NCI-H146 (cell line): ENCODE measurements around the gene RAC2.

Source experiments
- DNase-seq: peaks from one replicate; lab custom pipeline; 2025; lab: John Stamatoyannopoulos, UW

The RAC2 gene

GRCh38 chr22:37187891-37188761 lies 55.9 kb downstream of the RAC2 start, which contains the start of gene C1QTNF6:
C1QTNF6 (minus strand) TSS chr22:37188247; CDS start chr22:37188213, 34 bp downstream.
- DNase-seq, result no peak

DNA sequence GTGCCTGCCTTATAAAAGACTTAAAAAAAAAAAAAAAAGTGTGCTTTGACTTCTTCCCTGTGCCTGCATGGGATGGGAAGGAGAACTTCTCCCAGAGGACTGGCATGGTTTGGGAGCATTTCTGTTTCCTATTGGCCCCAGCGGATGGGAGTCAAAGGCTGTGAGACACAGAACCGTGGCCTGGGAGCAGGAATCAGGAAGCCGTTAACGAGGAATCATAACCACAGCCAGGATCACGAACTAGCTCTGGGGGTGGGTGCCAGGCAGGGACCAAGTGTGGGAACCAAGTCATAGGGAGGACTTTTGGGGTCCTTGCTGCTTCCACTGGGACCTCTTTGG lies 56.5 kb downstream of the RAC2 start:
- DNase-seq, result no peak

DNA sequence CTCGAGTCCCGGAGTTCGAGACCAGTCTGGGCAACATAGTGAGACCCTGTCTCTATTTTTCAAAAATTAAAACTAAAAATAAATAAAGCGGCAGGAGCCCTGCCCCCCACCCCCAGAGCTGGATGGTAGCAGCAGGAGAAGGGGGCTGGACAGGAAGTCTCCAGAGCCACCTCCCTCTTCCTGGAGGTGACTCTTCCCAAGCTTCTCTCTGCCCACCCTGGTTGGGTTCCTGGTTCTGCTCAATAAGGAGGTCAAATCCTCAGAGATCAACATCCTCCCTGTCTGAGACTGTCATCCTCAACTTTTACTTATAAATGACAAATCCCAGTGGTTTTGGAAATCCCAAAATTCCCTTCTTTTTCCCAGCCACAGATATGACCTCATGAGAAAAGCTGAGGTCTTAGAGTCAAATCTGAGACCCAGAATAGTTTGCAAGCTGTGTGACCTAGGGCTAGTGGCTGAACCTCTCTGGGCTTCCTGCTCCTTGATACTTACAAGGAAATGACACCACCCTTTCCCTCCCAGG lies 57.0 kb downstream of the RAC2 start:
- no peak for DNase-seq

DNA sequence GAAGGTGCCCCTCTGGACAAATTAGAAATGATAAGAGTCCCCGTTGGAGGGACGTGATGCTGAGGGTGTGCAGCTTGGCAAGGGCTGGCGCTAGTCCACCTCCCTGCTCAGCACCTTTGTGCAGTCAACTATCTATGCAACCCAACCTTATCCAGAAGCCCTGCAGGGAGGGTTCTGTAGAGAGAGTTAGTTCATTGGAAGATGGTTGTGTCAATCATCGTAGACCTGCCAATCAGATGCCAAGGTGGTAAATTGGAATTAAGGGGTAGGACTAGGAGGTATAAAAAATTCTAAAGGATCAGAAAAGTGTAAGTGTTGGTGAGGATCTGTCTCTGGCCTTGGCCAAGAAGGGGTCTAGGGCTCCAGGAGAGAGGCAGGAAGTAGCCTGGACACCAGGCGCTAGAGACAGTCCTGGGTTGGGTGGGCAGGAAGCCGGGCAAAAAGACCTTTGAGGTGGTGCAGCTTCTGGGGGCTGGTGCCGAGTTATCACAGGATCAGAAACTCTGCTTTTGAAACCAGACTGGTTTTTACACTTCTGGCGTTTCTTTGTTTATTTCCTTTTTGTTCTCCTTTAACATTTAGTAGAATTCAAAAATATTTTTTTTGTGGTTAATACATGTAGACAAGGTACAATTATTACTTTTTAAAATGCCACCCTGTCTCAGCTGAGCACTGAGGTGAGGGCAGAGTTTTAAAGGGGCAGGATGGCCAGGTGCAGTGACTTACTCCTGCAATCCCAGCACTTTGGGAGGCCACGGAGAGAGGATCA lies 57.7 kb downstream of the RAC2 start:
- no peak for DNase-seq

DNA sequence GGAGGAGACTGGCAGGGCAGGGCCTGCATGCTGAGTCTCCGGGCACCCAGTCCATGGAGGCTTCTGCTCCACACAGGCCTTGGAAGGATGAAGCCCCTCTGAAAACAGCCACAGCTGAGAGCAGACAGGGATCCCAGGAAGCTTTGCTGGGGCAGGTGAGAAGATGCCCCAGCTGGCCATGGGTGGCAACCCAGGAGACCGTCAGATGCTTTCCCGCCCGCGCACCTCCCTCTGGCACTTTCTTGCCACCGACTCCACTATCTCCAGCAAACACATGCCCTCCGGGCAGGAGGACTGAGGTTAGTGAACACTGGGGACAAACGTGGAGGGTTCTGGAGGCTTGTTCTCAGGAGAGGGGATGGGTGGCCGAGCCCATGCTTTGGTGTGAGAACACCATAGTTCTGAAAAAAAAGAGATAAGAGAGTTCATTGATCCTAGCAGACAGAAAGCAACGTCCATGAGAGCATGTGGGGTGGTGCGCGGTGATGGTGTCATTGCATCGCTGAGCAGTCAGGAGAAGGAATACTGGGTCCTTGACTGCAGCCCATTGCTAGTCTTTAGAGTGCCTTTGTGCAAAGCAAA lies 58.3 kb downstream of the RAC2 start:
- no peak for DNase-seq

DNA sequence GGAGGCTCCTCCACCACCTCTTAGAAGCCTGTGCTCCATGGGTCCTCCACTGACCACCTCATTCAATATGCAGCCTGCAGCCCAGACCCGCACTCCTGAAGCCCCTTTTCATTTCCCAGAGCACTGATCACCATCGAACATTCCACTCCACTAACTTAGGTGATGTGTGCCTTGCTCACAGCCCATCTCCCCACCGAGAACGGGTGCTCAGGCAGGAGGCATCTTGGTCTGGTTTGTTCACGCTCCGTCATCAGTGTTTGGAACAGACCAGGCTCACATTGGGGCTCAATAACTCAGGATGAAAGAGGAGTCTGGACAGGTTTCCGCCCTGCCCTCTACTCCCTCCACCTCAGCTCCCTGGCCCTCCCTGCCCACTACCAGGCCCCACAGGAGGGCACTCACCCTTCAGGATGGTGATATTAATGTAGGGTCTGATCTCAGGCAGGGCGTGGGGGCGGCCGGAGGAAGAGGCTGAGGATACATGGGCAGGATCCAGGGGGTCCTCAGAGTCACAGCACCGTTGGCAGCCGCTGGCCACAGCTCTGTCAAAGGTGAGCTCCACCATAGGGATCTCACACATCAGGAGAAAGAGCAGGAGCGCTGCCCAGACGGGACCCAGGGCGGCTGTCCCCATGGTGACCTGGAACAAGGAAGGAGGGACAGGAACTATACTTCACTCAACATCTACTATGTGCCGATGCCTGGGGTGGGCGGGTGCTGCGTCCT lies 59.1 kb downstream of the RAC2 start:
- no peak for DNase-seq

DNA sequence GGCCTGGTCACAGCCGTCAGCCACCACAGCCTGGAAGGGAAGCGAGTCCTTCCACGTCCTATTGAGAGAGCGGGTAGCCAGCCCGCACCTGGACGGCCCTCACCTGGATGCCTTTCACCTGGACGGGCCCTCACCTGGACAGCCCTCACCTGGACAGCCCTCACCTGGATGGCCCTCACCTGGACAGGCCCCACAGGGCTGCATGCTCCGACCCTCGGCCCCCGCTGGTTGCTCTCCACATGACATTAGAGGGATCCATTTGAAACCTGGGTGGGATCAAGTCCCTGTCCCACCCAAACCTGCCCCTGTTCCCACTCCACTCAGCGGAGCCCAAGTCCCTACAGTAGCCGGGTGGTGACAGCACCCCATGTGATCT lies 59.7 kb downstream of the RAC2 start:
- no peak for DNase-seq

GRCh38 chr22:37183432-37184379 lies 60.4 kb downstream of the RAC2 start:
- DNase-seq, result no peak

- DNase-seq, result no peak
Observed at GRCh38 chr22:37182949-37183245, 61.2 kb downstream of the RAC2 start.

DNA sequence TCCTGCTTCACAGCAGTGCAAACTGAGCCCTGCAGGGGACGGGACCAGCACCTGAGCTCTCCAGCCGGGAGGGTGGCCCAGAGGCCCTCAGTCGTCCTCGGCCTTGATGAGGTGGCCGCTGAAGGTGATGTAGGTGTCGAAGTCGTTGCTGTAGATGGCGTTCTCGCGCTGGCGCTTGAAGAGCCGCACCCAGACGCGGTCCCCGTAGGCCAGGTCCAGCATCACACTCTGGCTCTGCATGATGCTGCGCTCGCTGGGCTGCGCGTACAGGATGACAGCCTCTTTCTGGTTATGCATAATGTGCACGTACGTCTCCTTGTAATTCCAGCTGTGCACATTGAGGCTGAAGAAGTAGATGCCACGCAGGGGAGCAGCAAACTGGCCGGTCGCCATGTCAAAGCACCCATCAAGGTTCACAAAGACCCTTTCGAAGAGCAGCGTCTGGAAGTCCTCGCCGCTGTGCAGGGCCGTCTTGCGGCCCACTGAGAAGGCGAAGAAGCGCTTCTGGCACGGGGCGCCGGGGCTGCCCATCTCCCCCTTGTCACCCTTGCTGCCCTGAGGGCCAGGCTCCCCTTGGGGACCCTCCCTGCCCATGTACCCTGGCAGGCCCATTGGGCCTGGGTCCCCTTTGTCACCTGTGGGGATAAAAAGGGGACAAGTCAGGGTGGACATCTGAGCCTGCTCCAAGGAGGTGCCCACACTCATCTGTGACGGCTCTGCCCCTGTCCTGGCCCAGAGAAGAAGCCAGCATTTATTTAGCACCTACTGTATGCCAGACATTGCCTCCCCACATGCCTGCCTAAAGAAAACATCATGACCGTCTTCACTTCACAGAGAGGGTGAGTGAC lies 61.7 kb downstream of the RAC2 start:
- no peak for DNase-seq

GRCh38 chr22:37181681-37182080 lies 62.4 kb downstream of the RAC2 start:
- no peak for DNase-seq

DNA sequence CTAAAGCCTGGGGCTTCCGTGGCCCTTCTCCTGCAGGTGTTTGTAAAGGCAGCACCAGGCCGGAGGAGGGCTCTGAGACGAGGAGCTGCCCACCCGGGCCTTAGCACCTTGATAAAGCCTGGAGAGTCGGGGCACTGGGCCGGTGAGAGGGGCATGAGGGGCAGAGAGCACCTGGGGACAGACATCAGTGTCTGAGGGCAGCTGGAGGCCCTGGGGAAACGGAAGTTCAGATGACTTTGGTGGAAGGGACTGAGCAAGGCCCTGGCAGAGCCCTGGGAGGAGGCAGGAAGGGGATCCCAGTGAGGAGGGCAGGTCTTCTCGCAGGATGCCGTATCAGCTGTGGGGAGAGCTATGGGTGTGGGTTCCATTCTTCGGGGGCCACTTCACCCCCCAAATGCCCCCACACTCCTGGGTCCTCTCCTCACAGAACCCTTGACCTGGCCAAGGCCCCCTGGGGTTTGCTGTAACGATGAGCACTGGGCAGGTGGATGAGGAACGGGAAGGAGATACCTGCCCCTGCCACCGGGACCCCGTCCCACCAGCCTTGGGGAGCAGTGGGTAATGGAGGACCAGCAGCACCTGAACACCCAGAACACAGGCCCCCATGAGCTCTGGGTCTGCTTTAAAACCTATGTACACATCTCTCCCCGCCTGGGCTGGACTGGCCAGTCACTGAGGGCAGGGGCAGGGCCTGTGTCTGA lies 63.4 kb downstream of the RAC2 start:
- DNase-seq, result no peak

DNA sequence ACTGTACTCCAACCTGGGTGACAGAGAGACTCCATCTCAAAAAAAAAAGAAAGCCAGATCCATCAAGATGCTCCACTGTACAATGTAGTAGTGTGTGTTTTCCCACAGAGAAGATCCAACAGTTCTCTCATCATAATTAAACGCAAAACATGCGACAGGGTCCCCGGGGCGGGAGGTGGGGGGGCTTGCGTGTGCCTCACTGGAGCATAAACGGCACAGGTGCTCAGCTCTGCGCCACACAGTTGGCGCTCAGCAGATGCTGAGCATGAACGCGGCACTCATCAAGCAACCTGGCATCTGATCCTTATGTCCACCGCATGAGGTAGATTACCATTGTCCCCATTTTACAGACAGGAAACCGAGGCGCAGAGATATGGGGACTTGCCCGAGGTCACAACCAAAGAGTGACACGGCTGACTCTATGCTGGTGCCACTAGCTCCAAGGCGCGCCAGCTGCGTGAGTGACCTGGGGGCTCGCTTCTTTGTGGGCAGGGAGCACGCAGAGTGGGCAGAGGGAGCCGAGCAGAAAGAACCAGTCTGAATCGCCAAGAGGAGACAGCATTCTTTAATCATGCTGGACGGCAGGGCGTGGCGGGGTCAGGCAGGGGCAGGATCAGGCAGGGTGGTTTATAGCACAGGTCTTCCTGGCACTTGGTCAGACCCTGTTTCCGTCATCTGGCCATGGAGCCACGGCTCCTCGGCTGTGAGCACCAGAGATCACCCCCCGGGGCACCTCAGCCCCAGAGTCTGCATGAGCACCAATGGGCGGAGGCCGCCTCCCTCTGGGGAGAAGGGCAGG lies 64.2 kb downstream of the RAC2 start:
- DNase-seq, result no peak

DNA sequence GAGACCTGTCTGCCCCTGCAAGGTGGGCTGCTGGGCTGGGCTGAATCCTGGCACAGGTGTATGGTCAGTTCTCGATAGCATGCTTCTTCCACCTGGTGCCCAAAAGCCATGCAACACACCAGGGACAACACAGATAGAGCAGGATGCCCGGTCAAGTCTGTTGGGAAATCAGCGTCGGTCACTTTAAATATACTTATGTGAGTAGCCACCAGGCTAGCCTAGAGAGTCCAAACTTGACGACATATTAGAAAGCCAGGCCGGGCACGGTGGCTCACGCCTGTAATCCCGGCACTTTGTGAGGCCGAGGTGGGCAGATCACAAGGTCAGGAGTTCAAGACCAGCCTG lies 65.0 kb downstream of the RAC2 start:
- no peak for DNase-seq

DNA sequence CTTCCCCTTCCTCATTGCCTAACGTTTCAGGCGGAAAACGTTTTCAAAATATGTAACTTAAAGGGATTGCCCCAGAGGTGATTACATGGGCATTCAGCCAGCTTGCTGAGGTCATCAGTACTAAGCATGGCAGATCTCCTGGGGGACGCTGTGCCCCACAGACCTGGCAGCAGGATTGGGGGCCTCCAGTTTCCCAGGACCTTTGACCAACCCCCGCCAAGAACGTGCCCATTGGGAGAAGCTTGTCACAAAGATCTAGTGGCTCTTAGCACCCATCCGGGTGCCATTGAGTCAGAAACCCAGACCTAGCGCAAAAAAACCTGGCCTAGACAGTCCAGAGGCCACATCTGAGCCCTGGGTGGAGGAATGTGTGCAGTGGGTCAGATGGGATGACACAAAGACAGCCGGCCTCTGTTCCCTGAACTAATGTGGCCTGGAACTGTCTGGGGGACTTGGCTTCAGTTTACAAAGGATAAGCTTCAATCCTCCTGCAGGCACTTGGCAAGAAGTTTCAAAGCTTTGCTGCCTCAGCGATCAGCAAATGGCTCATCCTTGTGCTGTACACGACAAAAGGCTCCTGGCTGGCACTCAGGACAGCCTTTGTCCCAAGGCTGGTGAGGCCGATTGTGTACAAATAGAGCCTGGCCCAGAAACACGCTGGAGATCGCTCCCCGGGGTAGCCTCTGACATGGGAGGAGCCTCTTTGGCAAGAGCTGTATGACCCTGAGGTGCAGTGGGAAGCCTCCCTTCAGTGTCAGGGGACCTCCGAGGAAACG lies 65.5 kb downstream of the RAC2 start:
- no peak for DNase-seq

GRCh38 chr22:37177755-37178154 lies 66.3 kb downstream of the RAC2 start:
- no peak for DNase-seq

DNA sequence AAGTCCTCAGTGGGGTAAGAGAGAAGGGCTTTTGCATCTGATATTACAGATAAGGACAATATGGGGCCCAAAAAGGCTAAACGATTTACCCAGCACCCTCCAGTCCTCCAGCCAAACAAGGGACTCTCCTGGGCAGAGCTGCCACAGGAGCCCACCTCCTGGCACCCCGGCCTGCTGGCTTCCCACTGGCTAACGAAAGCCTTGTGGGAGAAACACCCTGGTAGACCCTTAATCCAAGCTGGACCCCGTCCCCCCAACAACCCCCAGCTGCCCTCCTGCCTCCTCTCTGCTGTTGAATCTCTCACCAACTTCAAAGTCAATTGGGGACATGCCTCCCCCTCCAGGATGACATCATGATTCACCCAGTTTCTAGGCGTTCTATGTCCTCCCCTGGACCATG lies 66.8 kb downstream of the RAC2 start:
- no peak for DNase-seq

GRCh38 chr22:37176464-37177061 lies 67.5 kb downstream of the RAC2 start:
- no peak for DNase-seq
